H1 (cell line): ENCODE data around the gene TRIM65. TPM values are rescaled to one million over a fixed set of nuclear protein-coding genes. Genes with fewer than 3 reads are reported as not detected.

Experiments
- CTCF ChIA-PET: fragments of 300-600 bp; sonication (Branson Sonifier 250); formaldehyde crosslinking; loops from one replicate; lab custom pipeline; 2021; ENCODE audit not compliant: partially characterized antibody; lab: Charles Lee
- POLR2A ChIA-PET: fragments of 300-600 bp; sonication (Branson Sonifier 250); formaldehyde crosslinking; loops from one replicate; lab custom pipeline; 2021; ENCODE audit warnings: inconsistent platforms; ENCODE audit not compliant: partially characterized antibody; lab: Charles Lee
- DNase-seq, 2 experiments: peaks; one replicate each; pipeline versions ENCODE4 v3.0.0 to v3.0.0-alpha.2; 2010 to 2022; ENCODE audit warnings: low spot score in 2 of 2, low read depth in 1 of 2, mixed read lengths in 1 of 2
- FAIRE-seq: peaks from 2 replicates; lab custom pipeline; 2011; peaks lifted over from hg19 to GRCh38; lab: Jason Lieb, UNC
- H2AFZ ChIP-seq: 2 replicates; pipeline ENCODE4 v1.8.1; 2012; ENCODE audit warnings: low read length, inconsistent platforms
- H2AK5ac ChIP-seq: 2 replicates; pipeline ENCODE4 v1.6.1; 2013; ENCODE audit warnings: low read depth, low read length
- H2BK120ac ChIP-seq: replicated peaks from 2 replicates; pipeline ENCODE3; 2013; ENCODE audit warnings: low read depth, low read length, inconsistent platforms
- H2BK12ac ChIP-seq: 2 replicates; pipeline ENCODE4 v1.6.1; 2013; ENCODE audit warnings: low read depth, low read length
- H2BK15ac ChIP-seq: 2 replicates; pipeline ENCODE4 v1.6.1; 2013; ENCODE audit warnings: low read length
- H2BK20ac ChIP-seq: 2 replicates; pipeline ENCODE4 v1.6.1; 2013; ENCODE audit warnings: low read length
- H2BK5ac ChIP-seq: 2 replicates; pipeline ENCODE4 v1.6.1; 2013; ENCODE audit warnings: low read depth, low read length
- H3K14ac ChIP-seq: 2 replicates; pipeline ENCODE4 v1.6.1; 2013; ENCODE audit warnings: inconsistent platforms; ENCODE audit not compliant: insufficient read length
- H3K18ac ChIP-seq: 2 replicates; pipeline ENCODE4 v1.6.1; 2013; ENCODE audit warnings: low read length; ENCODE audit errors: extremely low read depth
- H3K23ac ChIP-seq: 2 replicates; pipeline ENCODE4 v1.6.1; 2013; ENCODE audit warnings: inconsistent platforms; ENCODE audit not compliant: insufficient read length
- H3K23me2 ChIP-seq: 2 replicates; pipeline ENCODE4 v1.6.1; 2013; ENCODE audit warnings: low read depth, low read length
- H3K27ac ChIP-seq: 2 replicates; pipeline ENCODE4 v1.6.1; 2011; ENCODE audit warnings: low read depth, low read length, inconsistent platforms
- H3K27me3 ChIP-seq, 4 experiments: replicated peaks in 1 of 4; 1 replicate in 1 of 4; 2 replicates in 3 of 4; pipeline versions ENCODE4 v1.6.1 to v1.8.1; 2011 to 2013; ENCODE audit warnings: low read length in 3 of 4, mild to moderate bottlenecking in 3 of 4, inconsistent platforms in 2 of 4, mixed read lengths in 2 of 4, moderate library complexity in 1 of 4; ENCODE audit not compliant: control insufficient read depth in 3 of 4, insufficient read depth in 3 of 4; ENCODE audit errors: extremely low read depth in 1 of 4
- H3K36me3 ChIP-seq, 4 experiments: 2 replicates each; pipeline versions ENCODE4 v1.6.1 to v1.8.1; 2011 to 2013; ENCODE audit warnings: mild to moderate bottlenecking in 4 of 4, low read length in 3 of 4, moderate library complexity in 2 of 4, control low read depth in 1 of 4, inconsistent platforms in 1 of 4; ENCODE audit not compliant: insufficient read depth in 4 of 4, control insufficient read depth in 2 of 4
- H3K4ac ChIP-seq: replicated peaks from 2 replicates; pipeline ENCODE3; 2013; ENCODE audit warnings: low read length, low read depth, mixed read lengths, inconsistent platforms; ENCODE audit not compliant: insufficient read length
- H3K4me1 ChIP-seq, 4 experiments: replicated peaks in 1 of 4; 1 replicate in 1 of 4; 2 replicates in 3 of 4; pipeline versions ENCODE4 v1.6.1 to v1.8.1; 2011 to 2013; ENCODE audit warnings: low read length in 3 of 4, inconsistent platforms in 2 of 4, mixed read lengths in 1 of 4; ENCODE audit not compliant: insufficient read depth in 4 of 4, control insufficient read depth in 3 of 4
- H3K4me2 ChIP-seq, 2 experiments: 2 replicates each; pipeline versions ENCODE4 v1.6.1 to v1.8.1; 2011 to 2013; ENCODE audit warnings: low read depth in 2 of 2, low read length in 2 of 2, control low read depth in 1 of 2, inconsistent platforms in 1 of 2, mild to moderate bottlenecking in 1 of 2; ENCODE audit not compliant: insufficient read depth in 1 of 2
- H3K4me3 ChIP-seq, 4 experiments: fragments of 200-600, 300-600 bp in 1 of 4; sonication (generic), shearing (Covaris generic), sonication (Bioruptor Twin) in 1 of 4; 2 replicates each; pipeline versions ENCODE4 v1.5.1 to v1.8.1; 2011 to 2016; ENCODE audit warnings: low read length in 4 of 4, low read depth in 3 of 4, control low read depth in 2 of 4, inconsistent platforms in 2 of 4, mild to moderate bottlenecking in 2 of 4, mixed read lengths in 1 of 4, moderate library complexity in 1 of 4; ENCODE audit not compliant: insufficient read depth in 2 of 4; ENCODE audit errors: extremely low read depth in 1 of 4
- H3K56ac ChIP-seq: replicated peaks from 2 replicates; pipeline ENCODE3; 2013; ENCODE audit warnings: low read depth, mild to moderate bottlenecking, mixed read lengths, low read length, inconsistent platforms; ENCODE audit not compliant: insufficient read length
- H3K79me1 ChIP-seq: 2 replicates; pipeline ENCODE4 v1.6.1; 2013; ENCODE audit warnings: low read depth, low read length, control low read depth
- H3K79me2 ChIP-seq, 2 experiments: 2 replicates each; pipeline versions ENCODE4 v1.6.1 to v1.8.1; 2012 to 2013; ENCODE audit warnings: low read length in 2 of 2, mild to moderate bottlenecking in 2 of 2, inconsistent platforms in 1 of 2; ENCODE audit not compliant: insufficient read depth in 2 of 2, control insufficient read depth in 1 of 2
- H3K9ac ChIP-seq, 4 experiments: replicated peaks in 1 of 4; 1 replicate in 1 of 4; 2 replicates in 3 of 4; pipeline versions ENCODE4 v1.6.1 to v1.8.1; 2011 to 2013; ENCODE audit warnings: low read depth in 3 of 4, low read length in 3 of 4, control low read depth in 2 of 4, mild to moderate bottlenecking in 2 of 4, moderate library complexity in 2 of 4, inconsistent platforms in 1 of 4; ENCODE audit errors: extremely low read depth in 1 of 4
- H3K9me3 ChIP-seq, 2 experiments: 2 replicates each; pipeline versions ENCODE4 v1.6.1 to v1.8.1; 2012 to 2013; ENCODE audit warnings: mild to moderate bottlenecking in 2 of 2, moderate library complexity in 2 of 2, control low read depth in 1 of 2, inconsistent platforms in 1 of 2, low read depth in 1 of 2, low read length in 1 of 2, mixed read lengths in 1 of 2; ENCODE audit not compliant: insufficient read depth in 2 of 2
- H4K20me1 ChIP-seq, 2 experiments: replicated peaks in 1 of 2; 2 replicates each; pipeline versions ENCODE3 to v1.8.1; 2011 to 2013; ENCODE audit warnings: inconsistent platforms in 2 of 2, low read length in 2 of 2, mild to moderate bottlenecking in 1 of 2; ENCODE audit not compliant: insufficient read depth in 2 of 2, control insufficient read depth in 1 of 2
- H4K5ac ChIP-seq: 2 replicates; pipeline ENCODE4 v1.6.1; 2013; ENCODE audit warnings: low read length, low read depth, mixed read lengths, inconsistent platforms; ENCODE audit not compliant: insufficient read length
- H4K8ac ChIP-seq: 2 replicates; pipeline ENCODE4 v1.8.0; 2013; ENCODE audit warnings: mild to moderate bottlenecking, moderate library complexity, low read length, inconsistent platforms; ENCODE audit not compliant: insufficient read depth; ENCODE audit errors: extremely low read depth
- H4K91ac ChIP-seq: replicated peaks from 2 replicates; pipeline ENCODE3; 2013; ENCODE audit warnings: low read length, mixed read lengths, inconsistent platforms; ENCODE audit not compliant: insufficient read length
- BRCA1 ChIP-seq: IDR thresholded peaks from 2 replicates; pipeline ENCODE4 v1.6.1; 2012; ENCODE audit warnings: low read depth, low read length, improper control_type of control experiment
- CREB1 ChIP-seq: IDR thresholded peaks from 2 replicates; pipeline ENCODE4 v1.6.1; 2012; ENCODE audit warnings: inconsistent platforms
- CTCF ChIP-seq, 3 experiments: IDR thresholded peaks; 1 replicate in 2 of 3; 2 replicates in 1 of 3; pipeline versions ENCODE4 v1.5.1 to v1.6.1; 2011; ENCODE audit warnings: low read length in 3 of 3, mild to moderate bottlenecking in 3 of 3, inconsistent platforms in 2 of 3, low read depth in 1 of 3, moderate library complexity in 1 of 3; ENCODE audit not compliant: insufficient read depth in 1 of 3; ENCODE audit errors: control extremely low read depth in 1 of 3
- EZH2 ChIP-seq: fragments of 200-600 bp; sonication (generic); IDR thresholded peaks from 2 replicates; pipeline ENCODE4 v1.7.1; 2012; ENCODE audit warnings: low read depth, mild to moderate bottlenecking, moderate library complexity, low read length, inconsistent platforms; ENCODE audit not compliant: severe bottlenecking
- SP2 ChIP-seq: IDR thresholded peaks from 2 replicates; pipeline ENCODE4 v1.6.1; 2012; ENCODE audit warnings: mild to moderate bottlenecking, low read length, inconsistent platforms
- SUZ12 ChIP-seq: fragments of 200-600 bp; sonication (generic); IDR thresholded peaks from 2 replicates; pipeline ENCODE4 v1.6.1; 2012; ENCODE audit warnings: mild to moderate bottlenecking, inconsistent platforms, low read length, moderate library complexity, mixed read lengths
- WGBS, 2 experiments: shearing (Covaris generic) in 1 of 2; methylation state at CpG; one replicate each; pipeline versions ENCODE4 v1.1.6 to v1.1.7; 2013 to 2015; ENCODE audit warnings: low lambda C conversion rate in 2 of 2, mixed read lengths in 2 of 2, inconsistent platforms in 1 of 2, low coverage in 1 of 2, missing lambda C conversion rate in 1 of 2; ENCODE audit not compliant: insufficient replicate concordance in 2 of 2, insufficient coverage in 1 of 2, insufficient read length in 1 of 2; ENCODE audit errors: extremely low coverage in 1 of 2, missing lambda C conversion rate in 1 of 2; 5-methylcytosine and 5-hydroxymethylcytosine counted together
- polyA plus RNA-seq, 7 experiments: library from polyadenylated mRNA; depleted of rRNA in 3 of 7; stranded (reverse) in 5 of 7; unstranded in 2 of 7; fragments of >200 nt in 5 of 7; fragments of 200-250 nt in 2 of 7; gene quantifications; 1 replicate in 5 of 7; 2 replicates in 1 of 7; 4 replicates in 1 of 7; pipeline versions ENCODE4 v1.2.1 to v1.2.3, GENCODE V29; 2011 to 2013; ENCODE audit warnings: missing spikeins in 2 of 7, mixed read lengths in 2 of 7
- total RNA-seq: library from RNA; stranded (reverse); fragmentation: NEBNext Ultra II Directional; extraction: Animal tissue kit (Norgen Biotek cat#: 25700); gene quantifications from 2 replicates; pipeline ENCODE4 v1.2.1, GENCODE V29; 2021

TRIM65 gene
- total and polyA plus RNA-seq, 2 of the 8 experiments (the other 6 are each of a cell fraction or from before 2014, with no cell fraction given), result 21.2 to 48.6 TPM

DNA sequence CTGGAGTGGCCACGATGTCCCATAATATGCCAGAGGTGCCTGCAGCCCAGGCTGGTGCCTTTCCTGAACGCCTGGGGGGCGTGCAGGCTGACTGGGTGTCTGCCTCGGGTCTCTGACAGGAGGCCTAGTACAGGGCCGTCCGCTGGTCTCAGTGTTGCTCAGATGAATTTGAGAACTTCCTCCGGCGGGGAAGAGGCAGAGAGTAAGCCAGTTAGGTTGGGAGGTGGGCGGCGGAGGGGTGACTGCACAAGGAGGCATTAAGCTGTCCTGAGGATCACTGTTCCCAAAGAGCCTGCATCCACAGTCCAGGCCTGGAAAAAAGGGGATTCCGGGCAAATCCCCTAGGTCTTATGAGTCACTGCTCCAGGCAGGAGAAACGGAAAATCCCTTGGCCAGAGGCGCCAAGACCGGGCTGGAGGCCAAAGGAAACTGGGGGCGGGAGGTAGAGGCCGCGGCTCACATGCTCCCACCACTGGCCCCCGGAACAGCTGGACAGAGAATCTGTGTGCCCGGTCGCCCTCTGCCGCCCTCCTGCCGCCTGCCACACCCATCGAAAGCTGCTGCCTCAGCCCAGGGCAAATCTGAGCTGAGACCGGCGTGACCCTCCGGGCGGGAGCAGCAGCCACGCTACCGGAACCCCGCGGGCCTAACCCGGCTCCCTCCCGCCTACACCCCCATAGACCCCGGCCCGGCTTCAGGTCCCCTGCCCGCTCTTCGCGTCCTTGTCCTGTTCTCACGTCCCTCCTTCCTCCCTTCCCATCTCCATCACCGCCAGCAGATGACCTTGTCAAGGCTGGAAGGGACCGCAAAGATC, 19.6 kb downstream of the TRIM65 start:
- Histone ChIP-seq H4K20me1 (peaks cover 0 to 3% of the 10 kb centered on the region in 2 experiments), H3K27ac (no peak overlapping the region), H2BK120ac (peak overlapping the region; percentile 18), H3K4me2 (peak overlapping the region; percentile 73 to 94), H2AFZ (peak overlapping the region; percentile 54), H2BK5ac (no peak overlapping the region)
- 25% methylated on average over 41 of the region's 41 CpGs; no CpG with 5 or more reads in 1 of the 2 experiments for WGBS, 2 experiments
- TF ChIP-seq BRCA1 (no peak), CTCF (IDR thresholded peaks at IDR 0.05; ENCODE audit: control extremely low read depth in 1 of 3, insufficient read depth in 1 of 3, low read depth in 1 of 3, low read length in 3 of 3) (peak in 1 of 3 experiments; percentile 8; a peak in 1 of 4 replicates), SUZ12 (peak; percentile 69), CREB1 (no peak; the same call in 1 of the 2 replicates), EZH2 (peak; percentile 23), SP2 (no peak)
- TF ChIP-seq, all 59 proteins: peak for 3
- peak overlapping the region; percentile 1; the same call in 1 of the 2 replicates for H2BK15ac ChIP-seq
- peaks cover 10 to 31% (median 24%) of the 10 kb centered on the region in 4 experiments for H3K27me3 ChIP-seq
- 0 out of 2 replicates have a peak overlapping the region, but pooled peaks have one; percentile 32 for H2BK20ac ChIP-seq
- peak in 1 of 2 experiments; percentile 70 for DNase-seq
- peak overlapping the region; percentile 40 to 72 (median 66) for H3K4me3 ChIP-seq
- H3K18ac ChIP-seq, result peak overlapping the region; percentile 1
- H3K4ac ChIP-seq, result peak overlapping the region; percentile 34
- CTCF ChIA-PET, result interaction anchor here (0.6 to 11.3 kb wide), 14 partner anchors 10 to 614 kb away, joined by 3 to 157 read pairs (median 4); partner anchors contain the start of gene TRIM65
- POLR2A ChIA-PET, result interaction anchor here (1.0 to 12.1 kb wide), 11 partner anchors 10 to 113 kb away, joined by 3 to 143 read pairs (median 5); partner anchors contain the start of genes TRIM65, UNC13D and WBP2
- H4K5ac ChIP-seq, result no peak overlapping the region
- H4K8ac ChIP-seq, result peak overlapping the region; percentile 88; the same call in 1 of the 2 replicates
- no peaks in the 10 kb centered on the region for H3K9me3 ChIP-seq
- H3K14ac ChIP-seq, result no peak overlapping the region
- peaks cover 0 to 25% (median 13%) of the 10 kb centered on the region in 4 experiments; a peak in 6 of 7 replicates for H3K4me1 ChIP-seq
- H2AK5ac ChIP-seq, result peak overlapping the region; percentile 5; the same call in 1 of the 2 replicates
- no peaks in the 10 kb centered on the region for H3K79me1 ChIP-seq
- peak overlapping the region; percentile 71; the same call in 1 of the 2 replicates for H2BK12ac ChIP-seq
- no peaks in the 10 kb centered on the region for H3K79me2 ChIP-seq
- no peak for FAIRE-seq
- H3K36me3 ChIP-seq, result no peaks in the 10 kb centered on the region
- H3K9ac ChIP-seq, result peak overlapping the region in 2 of 4 experiments; percentile 6 to 53; a peak in 4 of 7 replicates
- H3K23me2 ChIP-seq, result peaks cover 15% of the 10 kb centered on the region; the same call in 1 of the 2 replicates
- peak overlapping the region; percentile 26 for H4K91ac ChIP-seq
- H3K56ac ChIP-seq, result no peak overlapping the region
- H3K23ac ChIP-seq, result no peak overlapping the region
